ENCODE results near the gene SEPTIN5. TPM values are rescaled to one million over a fixed set of nuclear protein-coding genes. Genes with fewer than 3 reads are reported as not detected.

Gene SEPTIN5
- total RNA-seq, 1 donor from 2014 or later, result 32.0 TPM

DNA sequence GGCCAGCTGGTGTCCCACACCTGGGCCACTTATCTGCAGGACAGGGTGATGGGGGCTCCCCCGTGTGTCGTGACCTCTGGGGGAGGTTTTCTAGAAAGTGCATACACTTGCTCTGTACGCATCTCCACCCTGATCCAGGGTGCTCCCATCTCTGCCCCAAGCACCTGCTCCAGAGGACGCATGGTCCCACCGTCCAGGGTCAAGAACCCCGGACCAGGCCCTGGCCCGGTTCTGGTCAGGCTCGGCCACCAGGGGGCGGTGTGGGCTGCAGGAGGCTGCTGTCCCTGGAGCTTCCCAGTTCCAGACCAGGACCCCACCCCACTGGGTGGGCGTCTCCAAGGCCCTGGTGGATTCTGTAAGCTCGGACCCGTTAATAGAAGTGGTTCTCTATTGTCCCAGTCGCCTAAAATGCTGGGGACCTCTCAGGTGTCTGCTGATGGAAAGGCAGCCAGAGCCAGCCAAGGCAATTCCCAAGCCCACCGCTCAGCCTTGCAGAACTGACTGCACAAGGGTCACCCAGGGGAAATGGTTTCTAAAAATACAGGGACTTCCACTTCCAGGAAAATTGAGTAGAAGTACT lies 34.7 kb upstream of the SEPTIN5 start:
- DNase-seq (ENCODE audit: low spot score, unreplicated experiment), result no peak
- Mint-ChIP-seq H3K27ac (no peak overlapping the region), H3K27me3 (peaks cover 30% of the 10 kb centered on the region), H3K4me1 (ENCODE audit: low read depth) (no peaks in the 10 kb centered on the region), H3K4me3 (ENCODE audit: low read depth) (no peak overlapping the region), H3K36me3 (ENCODE audit: insufficient read depth) (no peaks in the 10 kb centered on the region), H3K9me3 (ENCODE audit: low read depth) (peaks cover 3% of the 10 kb centered on the region)
- TF ChIP-seq, protein P1, sequence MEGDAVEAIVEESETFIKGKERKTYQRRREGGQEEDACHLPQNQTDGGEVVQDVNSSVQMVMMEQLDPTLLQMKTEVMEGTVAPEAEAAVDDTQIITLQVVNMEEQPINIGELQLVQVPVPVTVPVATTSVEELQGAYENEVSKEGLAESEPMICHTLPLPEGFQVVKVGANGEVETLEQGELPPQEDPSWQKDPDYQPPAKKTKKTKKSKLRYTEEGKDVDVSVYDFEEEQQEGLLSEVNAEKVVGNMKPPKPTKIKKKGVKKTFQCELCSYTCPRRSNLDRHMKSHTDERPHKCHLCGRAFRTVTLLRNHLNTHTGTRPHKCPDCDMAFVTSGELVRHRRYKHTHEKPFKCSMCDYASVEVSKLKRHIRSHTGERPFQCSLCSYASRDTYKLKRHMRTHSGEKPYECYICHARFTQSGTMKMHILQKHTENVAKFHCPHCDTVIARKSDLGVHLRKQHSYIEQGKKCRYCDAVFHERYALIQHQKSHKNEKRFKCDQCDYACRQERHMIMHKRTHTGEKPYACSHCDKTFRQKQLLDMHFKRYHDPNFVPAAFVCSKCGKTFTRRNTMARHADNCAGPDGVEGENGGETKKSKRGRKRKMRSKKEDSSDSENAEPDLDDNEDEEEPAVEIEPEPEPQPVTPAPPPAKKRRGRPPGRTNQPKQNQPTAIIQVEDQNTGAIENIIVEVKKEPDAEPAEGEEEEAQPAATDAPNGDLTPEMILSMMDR (IDR thresholded peaks at IDR 0.05; ENCODE audit: unreplicated experiment), result peak; percentile 70

- H3K9me3 Mint-ChIP-seq (ENCODE audit: low read depth), result peaks cover 3% of the 10 kb centered on the region
- TF ChIP-seq, protein P1 (IDR thresholded peaks at IDR 0.05; ENCODE audit: unreplicated experiment), result no peak
- DNase-seq (ENCODE audit: low spot score, unreplicated experiment), result no peak
- H3K27me3 Mint-ChIP-seq, result peaks cover 26% of the 10 kb centered on the region
- no peaks in the 10 kb centered on the region for H3K36me3 Mint-ChIP-seq (ENCODE audit: insufficient read depth)
- H3K27ac Mint-ChIP-seq, result no peak overlapping the region
- H3K4me1 Mint-ChIP-seq (ENCODE audit: low read depth), result no peaks in the 10 kb centered on the region
- H3K4me3 Mint-ChIP-seq (ENCODE audit: low read depth), result no peak overlapping the region
These were observed 33.9 kb upstream of the SEPTIN5 start for GRCh38 chr22:19680287-19680881.

DNA sequence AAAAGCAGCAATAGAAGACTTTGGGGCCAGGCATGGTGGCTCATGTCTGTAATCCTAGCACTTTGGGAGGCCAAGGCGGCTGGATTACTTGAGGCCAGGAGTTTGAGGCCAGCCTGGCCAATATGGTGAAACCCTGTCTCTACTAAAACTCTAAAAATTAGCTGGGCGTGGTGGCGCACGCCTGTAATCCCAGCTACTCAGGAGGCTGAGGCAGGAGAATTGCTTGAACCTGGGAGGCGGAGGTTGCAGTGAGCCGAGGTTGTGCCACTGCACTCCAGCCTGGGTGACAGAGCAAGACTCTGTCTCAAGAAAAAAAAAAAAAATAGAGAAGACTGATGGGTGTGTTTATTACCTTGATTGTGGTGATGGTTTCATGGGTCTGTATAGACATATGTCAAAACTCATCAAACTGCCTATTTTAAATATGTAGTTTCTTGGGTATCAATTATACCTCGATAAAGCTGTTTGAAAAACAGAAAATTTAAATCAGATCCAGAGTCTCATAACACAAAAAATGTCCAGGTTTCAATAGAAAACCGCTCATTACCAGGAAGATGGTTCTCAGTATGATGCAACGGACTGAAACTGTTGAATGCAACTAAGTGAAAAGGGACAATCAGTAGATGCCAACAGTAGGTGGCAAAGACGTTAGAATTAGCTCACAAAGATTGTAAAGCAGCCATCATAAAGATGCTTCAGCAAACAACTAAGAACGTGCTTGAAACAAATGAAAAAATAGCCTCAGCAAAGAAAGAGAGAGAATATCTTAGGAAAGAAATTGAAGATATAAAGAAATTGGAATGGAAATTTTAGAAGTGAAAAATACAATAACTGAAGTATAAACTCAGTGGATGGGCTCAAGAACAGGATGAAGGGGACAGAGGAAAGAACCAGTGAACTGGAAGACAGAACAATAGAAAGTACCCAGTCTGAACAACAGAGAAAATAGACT lies 33.1 kb upstream of the SEPTIN5 start:
- no peak for DNase-seq (ENCODE audit: low spot score, unreplicated experiment)
- TF ChIP-seq, protein P1 (IDR thresholded peaks at IDR 0.05; ENCODE audit: unreplicated experiment), result no peak
- Mint-ChIP-seq H3K36me3 (ENCODE audit: insufficient read depth) (no peaks in the 10 kb centered on the region), H3K27ac (peak overlapping the region; percentile 39), H3K27me3 (peaks cover 25% of the 10 kb centered on the region), H3K9me3 (ENCODE audit: low read depth) (peaks cover 5% of the 10 kb centered on the region), H3K4me1 (ENCODE audit: low read depth) (no peaks in the 10 kb centered on the region), H3K4me3 (ENCODE audit: low read depth) (no peak overlapping the region)

- H3K9me3 Mint-ChIP-seq (ENCODE audit: low read depth), result peaks cover 7% of the 10 kb centered on the region
- TF ChIP-seq, protein P1 (IDR thresholded peaks at IDR 0.05; ENCODE audit: unreplicated experiment), result no peak
- peaks cover 27% of the 10 kb centered on the region for H3K27me3 Mint-ChIP-seq
- H3K27ac Mint-ChIP-seq, result no peak overlapping the region
- no peak for DNase-seq (ENCODE audit: low spot score, unreplicated experiment)
- H3K4me3 Mint-ChIP-seq (ENCODE audit: low read depth), result no peak overlapping the region
- H3K4me1 Mint-ChIP-seq (ENCODE audit: low read depth), result no peaks in the 10 kb centered on the region
- H3K36me3 Mint-ChIP-seq (ENCODE audit: insufficient read depth), result no peaks in the 10 kb centered on the region
These were observed 32.4 kb upstream of the SEPTIN5 start for GRCh38 chr22:19681863-19682245.

GRCh38 chr22:19686946-19687345 lies 27.4 kb upstream of the SEPTIN5 start:
- H3K9me3 Mint-ChIP-seq (ENCODE audit: low read depth), result peaks cover 7% of the 10 kb centered on the region
- no peak overlapping the region for H3K27ac Mint-ChIP-seq
- TF ChIP-seq, protein P1 (IDR thresholded peaks at IDR 0.05; ENCODE audit: unreplicated experiment), result no peak
- H3K27me3 Mint-ChIP-seq, result peaks cover 32% of the 10 kb centered on the region
- no peak overlapping the region for H3K4me3 Mint-ChIP-seq (ENCODE audit: low read depth)
- peaks cover 2% of the 10 kb centered on the region for H3K4me1 Mint-ChIP-seq (ENCODE audit: low read depth)
- no peaks in the 10 kb centered on the region for H3K36me3 Mint-ChIP-seq (ENCODE audit: insufficient read depth)
- DNase-seq (ENCODE audit: low spot score, unreplicated experiment), result no peak

Measured in progenitor cell of endocrine pancreas (in vitro differentiated cells).